GM12878 (cell line): ENCODE results near the gene GABRA6. TPM values are rescaled to one million over a fixed set of nuclear protein-coding genes. Genes with fewer than 3 reads are reported as not detected.

Source experiments
- ATAC-seq: fragments of 200-7000 bp; cut with Tn5 transposase; 3 replicates; pipeline ENCODE4 v1.9.1; 2020; ENCODE audit warnings: mild to moderate bottlenecking, moderate library complexity
- Bru-seq: library from RNA; stranded (reverse); fragments of 400-500 nt; gene quantifications from one replicate; lab custom pipeline; 2021; lab: Mats Ljungman, UMichigan
- BruChase-seq, 2 experiments: library from RNA; stranded (reverse); fragments of 400-500 nt; gene quantifications; one replicate each; lab custom pipeline; 2021; lab: Mats Ljungman, UMichigan
- BruUV-seq: library from RNA; stranded (reverse); fragments of 400-500 nt; replicated peaks from 2 replicates; lab custom pipeline; 2021; lab: Mats Ljungman, UMichigan
- CTCF ChIA-PET: fragments of 300-600 bp; sonication (Branson Sonifier 250); formaldehyde crosslinking; extraction: SDS; loops from one replicate; lab custom pipeline; 2021; ENCODE audit warnings: inconsistent platforms; lab: Yijun Ruan, JAX
- POLR2A ChIA-PET: fragments of 350-600 bp; formaldehyde crosslinking; extraction: SDS; loops from one replicate; lab custom pipeline; 2021; ENCODE audit warnings: inconsistent platforms; lab: Charles Lee
- RAD21 ChIA-PET: fragments of 300-600 bp; sonication (Branson Sonifier 250); formaldehyde crosslinking; loops from one replicate; lab custom pipeline; 2023; ENCODE audit warnings: antibody characterized with exemption; ENCODE audit not compliant: unreplicated experiment; lab: Charles Lee
- SMC1A ChIA-PET: fragments of 300-600 bp; sonication (Branson Sonifier 250); formaldehyde crosslinking; loops from one replicate; lab custom pipeline; 2023; ENCODE audit not compliant: unreplicated experiment, uncharacterized antibody; lab: Charles Lee
- DNase-seq: peaks from one replicate; pipeline ENCODE4 v3.0.0-alpha.2; 2011; ENCODE audit warnings: low read depth, low spot score
- FAIRE-seq: peaks from 3 replicates; lab custom pipeline; 2011; peaks lifted over from hg19 to GRCh38; lab: Jason Lieb, UNC
- H2AFZ ChIP-seq: 2 replicates; pipeline ENCODE4 v1.6.0; 2011; ENCODE audit warnings: low read depth, low read length, control low read depth; ENCODE audit not compliant: control insufficient read depth
- H3K27ac ChIP-seq: 2 replicates; pipeline ENCODE4 v1.5.1; 2011; ENCODE audit warnings: control low read depth; ENCODE audit not compliant: control insufficient read depth, insufficient read depth
- H3K27me3 ChIP-seq, 2 experiments: replicated peaks in 1 of 2; 2 replicates each; pipeline versions ENCODE4 v1.6.0 to v1.6.1; 2011; ENCODE audit warnings: low read length in 1 of 2; ENCODE audit not compliant: control insufficient read depth in 2 of 2, insufficient read depth in 2 of 2
- H3K36me3 ChIP-seq, 2 experiments: 2 replicates each; pipeline ENCODE4 v1.5.1; 2011; ENCODE audit warnings: low read length in 1 of 2; ENCODE audit not compliant: control insufficient read depth in 2 of 2, insufficient read depth in 2 of 2
- H3K4me1 ChIP-seq: 2 replicates; pipeline ENCODE4 v1.6.1; 2011; ENCODE audit warnings: mild to moderate bottlenecking, low read length, moderate library complexity, mixed read lengths; ENCODE audit not compliant: control insufficient read depth, insufficient read depth
- H3K4me2 ChIP-seq: 2 replicates; pipeline ENCODE4 v1.6.0; 2011; ENCODE audit warnings: control low read depth; ENCODE audit not compliant: control insufficient read depth, insufficient read depth
- H3K4me3 ChIP-seq: fragments of 200-600 bp; sonication (generic); 2 replicates; pipeline ENCODE4 v1.5.1; 2016
- H3K79me2 ChIP-seq: 2 replicates; pipeline ENCODE4 v1.6.0; 2011; ENCODE audit warnings: low read length; ENCODE audit not compliant: control insufficient read depth, insufficient read depth
- H3K9ac ChIP-seq: 2 replicates; pipeline ENCODE4 v1.8.0; 2011; ENCODE audit warnings: low read length, control low read depth, mixed read lengths; ENCODE audit not compliant: control insufficient read depth, insufficient read depth
- H3K9me3 ChIP-seq: replicated peaks from 3 replicates; pipeline ENCODE4 v1.5.1; 2011; ENCODE audit warnings: mild to moderate bottlenecking, low read length; ENCODE audit not compliant: control insufficient read depth, insufficient read depth
- H4K20me1 ChIP-seq: 2 replicates; pipeline ENCODE4 v1.6.0; 2011; ENCODE audit not compliant: control insufficient read depth, insufficient read depth
- ATF7 ChIP-seq: fragments of 450-650 bp; IDR thresholded peaks from 2 replicates; pipeline ENCODE4 v1.6.1; 2016; ENCODE audit warnings: low read depth, mild to moderate bottlenecking
- IRF4 ChIP-seq: IDR thresholded peaks from 2 replicates; pipeline ENCODE4 v1.6.1; 2011; ENCODE audit warnings: low read depth, low read length
- JUNB ChIP-seq: IDR thresholded peaks from 2 replicates; pipeline ENCODE4 v1.6.1; 2016; ENCODE audit warnings: antibody characterized with exemption, mild to moderate bottlenecking
- KDM1A ChIP-seq: fragments of 200-600 bp; sonication (generic); IDR thresholded peaks from 2 replicates; pipeline ENCODE4 v1.6.1; 2016; ENCODE audit warnings: borderline replicate concordance
- MEF2B ChIP-seq: fragments of 450-650 bp; IDR thresholded peaks from 2 replicates; pipeline ENCODE4 v1.6.1; 2018; ENCODE audit warnings: mild to moderate bottlenecking, moderate library complexity; ENCODE audit not compliant: partially characterized antibody, poor library complexity, severe bottlenecking
- NFXL1 ChIP-seq: fragments of 450-650 bp; IDR thresholded peaks from 2 replicates; pipeline ENCODE4 v1.6.1; 2017; ENCODE audit warnings: antibody characterized with exemption, mild to moderate bottlenecking, borderline replicate concordance
- RAD21 ChIP-seq: IDR thresholded peaks from 2 replicates; pipeline ENCODE4 v1.6.1; 2011; ENCODE audit warnings: mild to moderate bottlenecking, low read depth, low read length, moderate library complexity; ENCODE audit not compliant: insufficient read depth
- USF2 ChIP-seq: IDR thresholded peaks from 2 replicates; pipeline ENCODE4 v1.6.1; 2011; ENCODE audit warnings: low read depth, low read length, improper control_type of control experiment, borderline replicate concordance
- YY1 ChIP-seq: IDR thresholded peaks from 2 replicates; pipeline ENCODE4 v1.6.1; 2011; ENCODE audit warnings: low read depth, mild to moderate bottlenecking, low read length
- WGBS: methylation state at CpG from one replicate; pipeline ENCODE4 v1.1.6; 2016; ENCODE audit warnings: low lambda C conversion rate; ENCODE audit not compliant: insufficient replicate concordance, insufficient coverage; ENCODE audit errors: missing lambda C conversion rate; 5-methylcytosine and 5-hydroxymethylcytosine counted together
- in situ Hi-C: fragments of 300-500 bp; cut with MboI; formaldehyde crosslinking; loops from 9 replicates; pipeline ENCODE4 v1.14.3; 2018; ENCODE audit warnings: mixed read lengths
- intact Hi-C: fragments of 100-400 bp; cut with micrococcal nuclease; formaldehyde crosslinking; loops from one replicate; pipeline ENCODE4 v1.14.2; 2022; ENCODE audit not compliant: unreplicated experiment
- long read RNA-seq, 2 experiments: library from polyadenylated mRNA; unstranded; transcript quantifications; one replicate each; pipeline ENCODE4 v2.0.0, GENCODE V29; 2019 to 2020
- polyA minus RNA-seq, 3 experiments: library from RNA; depleted of rRNA, polyadenylated mRNA; stranded (reverse); fragments of >200 nt; gene quantifications; 2 replicates each; pipeline ENCODE4 v1.2.3, GENCODE V29; 2011
- polyA plus RNA-seq, 11 experiments: library from polyadenylated mRNA; depleted of rRNA in 4 of 11; unstranded in 6 of 11; stranded (reverse) in 5 of 11; fragments of >200 nt; fragmentation: Nextera tagmentation in 4 of 11; fragmentation: Illumina TruSeq in 1 of 11; extraction: Ambion mirVana in 4 of 11; extraction: Trizol in 1 of 11; gene quantifications; 1 replicate in 1 of 11; 2 replicates in 10 of 11; pipeline versions ENCODE4 v1.2.1 to v1.2.3, GENCODE V29; 2011 to 2016; ENCODE audit warnings: inconsistent platforms in 2 of 11, missing spikeins in 2 of 11, low read depth in 1 of 11
- total RNA-seq, 4 experiments: library from RNA; depleted of rRNA in 3 of 4; stranded (reverse); fragments of >200 nt in 3 of 4; fragmentation: Illumina TruSeq in 1 of 4; extraction: Trizol in 1 of 4; gene quantifications; 2 replicates each; pipeline versions ENCODE4 v1.2.1 to v1.2.3, GENCODE V29; 2013 to 2021

GABRA6 gene
- not detected in 2 replicates for total RNA-seq (2013; cell fraction: nucleolus; rRNA removed)
- total RNA-seq (2014; rRNA removed) (not detected in 2 replicates), total RNA-seq (2014; rRNA removed; fragmentation: Illumina TruSeq; extraction: Trizol) (not detected in 2 replicates), total RNA-seq (2021) (not detected in 2 replicates), polyA plus RNA-seq (2011; rRNA removed) (not detected in 2 replicates), polyA plus RNA-seq (2014; fragmentation: Illumina TruSeq; extraction: Trizol) (not detected in 2 replicates), polyA plus RNA-seq (2014; fragmentation: Nextera tagmentation; extraction: Ambion mirVana) (not detected), polyA plus RNA-seq (2014; rRNA removed) (not detected in 2 replicates), polyA plus RNA-seq (2016; fragmentation: Nextera tagmentation; extraction: Ambion mirVana) (not detected), polyA minus RNA-seq (2011; rRNA and poly(A)+ RNA removed) (not detected in 2 replicates), Bru-seq, nascent RNA (percentile 13 among the genes with signal in this experiment), BruChase-seq, experiment 1, labeled RNA remaining after a 6-hour chase (percentile 15 among the genes with signal in this experiment), BruChase-seq, experiment 2, labeled RNA remaining after a 2-hour chase (percentile 12 among the genes with signal in this experiment)
- polyA plus RNA-seq (2011; ENCODE audit: low read depth), result not detected
- polyA plus RNA-seq (2011; cell fraction: cytosol; rRNA removed), result not detected in 2 replicates
- 0.13 TPM in 1 of 2 replicates, not detected in the other for polyA plus RNA-seq (2011; cell fraction: nucleus; rRNA removed)
- not detected in 2 replicates for polyA plus RNA-seq (2012)
- not detected in 2 replicates for polyA minus RNA-seq (2011; cell fraction: cytosol; rRNA and poly(A)+ RNA removed)
- not detected in 2 replicates for polyA minus RNA-seq (2011; cell fraction: nucleus; rRNA and poly(A)+ RNA removed)
- long read RNA-seq, experiment 1, result 0 reads
- long read RNA-seq, experiment 2, partial matches to known transcripts, result 0 of 4 reads
- long read RNA-seq, experiment 2, other reads (novel, unspliced or antisense), result 4 of 4 reads

- Histone ChIP-seq H2AFZ (no peak within 1 kb of the TSS), H3K27ac (no peak within 1 kb of the TSS), H3K9ac (no peak within 1 kb of the TSS), H3K79me2 (no peaks in the 10 kb centered on the region), H3K9me3 (no peaks in the 10 kb centered on the region), H3K4me2 (no peak within 1 kb of the TSS), H3K36me3 (no peaks in the 10 kb centered on the region), H3K27me3 (no peaks in the 10 kb centered on the region), H4K20me1 (no peaks in the 10 kb centered on the region), H3K4me3 (no peak within 1 kb of the TSS), H3K4me1 (no peaks in the 10 kb centered on the region)
- no peak for ATAC-seq
- ChIA-PET RAD21 (no interaction called here), CTCF (no interaction called here), SMC1A (no interaction called here), POLR2A (no interaction called here)
- DNase-seq, result no peak
- in situ Hi-C loops, result no loop called here
- TF ChIP-seq RAD21 (no peak), USF2 (no peak), ATF7 (no peak), NFXL1 (no peak), IRF4 (no peak), JUNB (no peak), MEF2B (no peak), KDM1A (no peak), YY1 (no peak)
- FAIRE-seq, result no peak
- WGBS, result 16% methylated on average over 4 of the region's 4 CpGs
- no TSS peak for BruUV-seq
- intact Hi-C loops, result no loop called here
Measured at GRCh38 chr5:161685461-161685860, at the start of gene GABRA6. GABRA6 (plus strand) TSS chr5:161685721; CDS start chr5:161685990, 269 bp downstream.
